Stimulated activated CD4-positive, alpha-beta T cell treated with anti-CD3 and anti-CD28 coated beads, Interleukin-15, amount 100 ng/mL, for 48 hours (primary cell): ENCODE data around the gene THSD8.

ENCODE experiments used
- DNase-seq, 2 donors: peaks; one replicate each; pipeline ENCODE4 v3.0.0-alpha.2; 2020; ENCODE audit warnings: low read depth in 2 of 2

Gene THSD8

DNA sequence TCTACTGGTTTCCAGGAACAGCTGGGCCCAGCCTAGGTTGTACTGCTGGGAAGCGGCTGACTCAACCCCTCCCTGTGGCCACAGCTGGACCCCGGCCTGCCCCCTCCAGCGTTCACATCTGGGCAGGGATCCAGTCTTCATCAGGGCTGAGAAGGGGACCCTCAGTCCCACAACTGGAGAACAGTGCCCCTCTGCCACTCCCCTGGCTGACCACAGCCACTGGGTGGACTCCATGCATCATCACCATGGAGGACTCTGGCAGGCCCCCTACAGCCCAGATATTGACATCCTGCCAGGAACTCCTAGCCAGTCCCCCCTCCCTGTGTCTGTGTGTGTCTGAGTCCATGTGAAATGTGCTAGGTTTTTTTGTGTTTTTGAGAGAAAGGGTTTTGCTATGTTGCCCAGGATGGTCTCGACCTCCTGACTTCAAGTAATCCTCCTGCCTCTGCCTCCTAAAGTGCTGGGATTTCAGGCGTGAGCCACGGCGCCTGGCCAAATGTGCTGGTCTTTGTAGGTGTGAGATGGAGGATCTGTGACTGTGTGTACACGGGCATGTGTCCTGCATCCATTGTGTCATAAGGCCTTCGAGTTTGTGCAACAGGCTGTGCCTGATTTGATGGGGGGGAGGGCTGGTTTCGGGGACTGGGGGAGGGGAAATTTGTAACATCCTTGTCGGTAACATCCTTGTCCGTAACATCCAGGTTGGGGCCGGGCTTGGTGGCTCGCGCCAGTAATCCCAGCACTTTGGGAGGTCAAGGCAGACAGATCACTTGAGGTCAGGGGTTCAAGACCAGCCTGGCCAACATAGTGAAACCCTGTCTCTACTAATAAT is 22.5 kb upstream of the THSD8 start:
- DNase-seq, result no peak

DNA sequence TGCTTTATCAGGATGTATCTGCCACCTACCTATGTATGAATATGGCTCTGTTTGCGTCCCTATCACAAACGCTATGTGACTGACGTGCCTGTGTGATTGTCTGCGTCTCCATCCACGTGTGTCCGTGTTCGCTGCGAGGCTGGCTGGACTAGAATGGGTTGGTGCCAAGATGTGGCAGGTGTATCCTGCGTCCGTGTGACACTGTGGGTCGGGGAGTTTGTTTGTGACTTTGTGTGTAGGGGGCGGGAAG is 19.8 kb upstream of the THSD8 start:
- no peak for DNase-seq

- DNase-seq, result peak; percentile 80 to 86
Observed at GRCh38 chr19:12782424-12783290, 19.2 kb upstream of the THSD8 start.

DNA sequence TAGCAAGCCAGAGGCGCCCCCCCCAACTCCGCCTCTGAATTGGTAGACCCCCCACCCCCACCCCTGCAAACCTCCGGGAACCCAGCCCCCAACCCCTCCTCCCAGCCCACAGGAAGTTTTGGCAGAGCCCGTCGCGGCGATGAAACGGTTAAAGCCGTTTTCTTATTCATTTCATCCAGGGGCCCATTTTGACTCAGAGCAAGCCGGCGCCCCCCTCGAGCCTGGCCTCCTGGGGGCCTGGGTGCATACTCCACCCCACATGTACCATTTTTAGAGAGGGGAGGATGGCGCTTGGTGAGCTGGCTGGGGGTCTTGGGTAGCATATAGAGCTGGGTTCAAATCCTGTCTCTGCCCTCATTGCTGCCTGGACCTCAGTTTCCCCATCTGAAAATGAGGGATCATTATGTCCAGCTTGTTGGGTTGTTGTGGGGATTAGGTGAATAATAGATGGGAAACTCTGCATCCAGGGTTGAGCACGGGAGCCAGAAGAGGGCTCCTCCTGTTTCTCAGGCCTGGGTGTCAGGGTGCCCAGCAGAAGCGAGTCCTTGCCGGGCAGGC is 18.5 kb upstream of the THSD8 start:
- peak; percentile 67 to 78 for DNase-seq

DNA sequence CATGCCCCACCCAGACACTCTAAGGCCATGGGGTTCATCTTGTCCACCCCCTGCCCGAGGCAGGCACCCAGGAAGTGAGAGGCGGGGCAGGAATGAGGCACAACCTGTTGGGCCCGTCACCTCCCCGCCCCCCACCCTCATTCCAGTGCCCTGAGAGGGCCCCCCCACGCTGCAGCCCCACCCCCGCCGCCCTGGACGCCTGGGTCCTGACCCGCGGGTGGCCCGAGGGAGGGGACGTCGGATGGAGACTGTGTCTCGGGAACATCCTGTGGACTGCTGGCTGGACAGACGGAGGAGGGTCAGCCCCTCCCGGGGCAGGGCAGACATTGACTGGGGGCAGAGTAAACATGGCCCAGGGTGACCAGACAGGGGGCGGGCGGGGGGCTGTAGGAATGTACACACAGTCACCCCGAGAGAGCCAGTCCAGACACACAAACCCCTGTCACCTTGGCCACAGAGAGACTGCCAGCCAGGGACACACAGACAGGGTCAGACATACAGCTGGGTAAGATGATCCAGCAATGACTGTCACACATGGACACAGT is 17.9 kb upstream of the THSD8 start:
- DNase-seq, result no peak

- DNase-seq, result no peak
Observed at GRCh38 chr19:12784394-12784870, 17.4 kb upstream of the THSD8 start.

GRCh38 chr19:12784871-12785430 is 16.9 kb upstream of the THSD8 start:
- no peak for DNase-seq

DNA sequence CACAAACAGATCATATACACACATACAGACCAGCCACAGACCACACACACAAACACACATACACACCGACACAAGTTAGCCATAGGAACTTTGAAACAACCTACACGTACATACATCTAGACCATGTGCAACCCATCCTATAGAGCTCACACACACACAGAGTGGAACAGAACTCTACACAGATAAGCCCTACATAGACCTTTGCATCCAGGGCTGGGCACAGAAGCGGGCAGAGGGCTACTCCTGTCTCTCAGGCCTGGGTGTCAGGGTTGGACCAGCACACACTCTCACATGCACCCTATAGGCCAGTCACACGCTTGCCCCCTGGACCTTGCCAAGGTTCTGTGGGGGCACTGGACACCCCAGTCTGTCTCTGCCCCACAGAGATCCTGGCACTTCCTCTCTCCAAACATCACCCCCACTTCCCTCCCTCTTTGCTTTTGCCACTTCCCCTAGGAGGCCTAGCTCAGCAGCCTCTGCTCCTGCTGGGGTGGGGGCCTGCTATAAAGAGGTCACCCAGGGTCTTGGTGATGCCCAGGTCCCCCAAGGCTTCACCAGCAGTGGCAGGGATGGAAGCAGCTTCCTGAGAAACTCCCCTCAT is 16.3 kb upstream of the THSD8 start:
- DNase-seq, result no peak

- no peak for DNase-seq
Observed at GRCh38 chr19:12786141-12786870, 15.6 kb upstream of the THSD8 start.

DNA sequence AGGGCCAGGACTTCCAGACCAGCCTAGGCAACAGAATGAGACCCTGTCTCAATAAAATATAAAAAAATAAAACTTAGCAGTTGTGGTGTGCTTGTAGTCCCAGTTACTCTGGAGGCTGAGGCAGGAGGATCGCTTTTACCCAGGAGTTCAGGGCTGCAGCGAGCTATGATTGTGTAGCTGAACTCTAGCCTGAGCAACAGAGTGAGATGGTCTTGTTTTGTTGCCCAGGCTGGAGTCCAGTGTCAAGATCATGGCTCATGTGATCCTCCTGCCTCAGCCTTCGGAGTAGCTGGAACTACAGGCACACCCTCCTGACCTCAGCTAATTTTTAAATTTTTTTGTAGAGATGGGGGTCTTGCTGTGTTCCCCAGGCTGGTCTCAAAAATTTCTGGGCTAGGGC is 14.9 kb upstream of the THSD8 start:
- no peak for DNase-seq

DNA sequence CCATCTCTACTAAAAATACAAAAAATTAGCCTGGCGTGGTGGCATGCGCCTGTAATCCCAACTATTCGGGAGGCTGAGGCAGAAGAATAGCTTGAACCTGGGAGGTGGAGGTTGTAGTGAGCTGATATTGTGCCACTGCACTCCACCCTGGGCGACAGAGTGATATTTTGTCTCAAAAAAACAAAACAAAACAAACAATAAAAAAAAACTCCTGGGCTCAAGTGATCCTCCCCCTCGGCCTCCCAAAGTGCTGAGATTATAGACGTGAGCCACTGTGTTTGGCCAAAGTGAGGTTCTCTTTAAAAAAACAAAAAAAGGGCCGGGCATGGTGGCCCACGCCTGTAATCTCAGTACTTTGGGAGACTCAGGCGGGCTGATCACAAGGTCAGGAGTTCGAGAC is 14.4 kb upstream of the THSD8 start:
- DNase-seq, result no peak

GRCh38 chr19:12788042-12788681 is 13.7 kb upstream of the THSD8 start:
- DNase-seq, result no peak

GRCh38 chr19:12788682-12789097 is 13.2 kb upstream of the THSD8 start:
- DNase-seq, result no peak

DNA sequence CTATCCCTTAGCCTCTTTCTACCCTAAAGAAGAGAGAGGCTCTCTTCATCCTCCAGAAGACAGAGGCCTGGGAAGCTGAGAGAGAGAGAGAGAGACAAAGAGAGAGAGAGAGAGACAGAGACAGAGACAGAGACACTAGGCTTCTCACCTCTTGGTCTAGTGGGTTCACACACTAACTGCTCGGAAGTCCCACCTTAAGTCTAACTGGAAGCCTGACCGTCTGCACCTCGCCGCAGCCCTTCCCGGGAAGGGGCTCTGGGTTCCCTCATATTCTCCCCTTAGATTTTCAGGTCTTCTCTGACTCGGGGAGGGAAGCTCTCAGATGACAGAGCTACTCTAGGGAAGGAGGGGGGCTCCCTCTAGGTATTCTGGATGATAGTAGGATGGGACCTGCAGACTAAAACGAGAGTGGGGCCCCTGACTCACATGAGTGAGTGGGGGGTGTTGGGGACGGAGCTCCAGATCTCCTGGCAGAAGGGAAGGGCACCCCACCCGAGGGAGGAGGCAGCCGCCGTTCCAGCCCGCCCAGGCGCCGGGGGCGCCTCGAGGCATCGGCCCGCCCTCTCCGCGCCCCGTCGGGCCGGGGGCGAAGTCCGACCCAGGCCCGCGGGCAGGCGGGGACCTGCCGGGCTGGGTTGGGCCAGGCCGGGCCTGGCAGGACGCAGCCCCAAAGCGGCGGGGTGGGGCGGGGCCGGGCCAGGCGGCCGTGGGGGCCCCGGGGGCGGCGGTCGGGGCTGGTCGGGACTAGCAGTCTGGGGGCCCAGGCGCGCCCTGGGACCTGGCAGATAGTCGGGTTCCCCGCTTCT is 12.6 kb upstream of the THSD8 start:
- no peak for DNase-seq

DNA sequence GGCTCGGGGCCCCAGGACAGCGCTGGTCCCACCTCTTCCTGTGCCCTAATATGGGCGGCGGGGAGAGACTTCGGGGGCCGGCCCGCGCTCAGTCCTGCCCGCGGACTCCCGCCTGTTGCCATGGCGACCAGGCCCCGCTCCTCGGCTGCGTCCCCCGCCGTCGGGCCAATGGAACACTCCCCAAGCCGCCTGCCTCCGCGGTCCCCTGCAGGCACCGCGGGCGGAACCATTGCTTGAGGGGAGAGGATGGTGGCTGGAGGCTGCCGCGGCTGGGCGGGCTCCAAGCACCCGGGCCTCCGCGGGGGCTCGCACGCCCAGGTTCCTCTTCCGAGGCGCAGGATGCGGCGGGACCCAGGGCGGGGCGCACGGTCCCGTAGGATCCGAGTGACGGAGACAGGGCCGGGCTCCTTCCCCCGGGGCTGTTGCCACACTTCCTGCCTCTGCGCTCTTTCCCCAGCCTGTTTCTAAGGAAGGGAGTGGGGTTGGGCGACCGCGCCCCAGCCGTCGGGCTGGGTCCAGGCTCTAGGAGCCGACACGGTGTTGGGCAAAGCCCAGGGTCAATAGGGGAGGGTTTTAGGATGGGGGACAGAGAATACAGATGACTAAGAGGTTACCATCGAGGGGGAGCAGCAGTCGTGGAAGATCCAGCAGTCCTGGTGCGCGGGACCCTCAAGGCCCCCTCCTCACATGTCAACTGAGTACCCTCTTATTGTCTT is 11.8 kb upstream of the THSD8 start:
- peak; percentile 95 to 97 for DNase-seq

- no peak for DNase-seq
Observed at GRCh38 chr19:12790628-12791344, 11.1 kb upstream of the THSD8 start.

GRCh38 chr19:12791345-12792050 is 10.4 kb upstream of the THSD8 start, which contains the start of gene JUNB:
TSS of gene JUNB (plus strand) at chr19:12791486. CDS start at chr19:12791772, 286 bp downstream.
- DNase-seq, result peak; percentile 96 to 97
